Activated T-cell treated with anti-CD3 and anti-CD28 coated beads for 4 hours (primary cell): ENCODE data around the gene STAB1.
"Not testable (repeated sequence)": the region's sequence is repeated elsewhere in the genome, so short reads cannot be mapped to it uniquely, and the experiment has no call there.

ENCODE experiments used
- DNase-seq: peaks from one replicate; pipeline ENCODE4 v3.0.0-alpha.2; 2020

Gene STAB1

DNA sequence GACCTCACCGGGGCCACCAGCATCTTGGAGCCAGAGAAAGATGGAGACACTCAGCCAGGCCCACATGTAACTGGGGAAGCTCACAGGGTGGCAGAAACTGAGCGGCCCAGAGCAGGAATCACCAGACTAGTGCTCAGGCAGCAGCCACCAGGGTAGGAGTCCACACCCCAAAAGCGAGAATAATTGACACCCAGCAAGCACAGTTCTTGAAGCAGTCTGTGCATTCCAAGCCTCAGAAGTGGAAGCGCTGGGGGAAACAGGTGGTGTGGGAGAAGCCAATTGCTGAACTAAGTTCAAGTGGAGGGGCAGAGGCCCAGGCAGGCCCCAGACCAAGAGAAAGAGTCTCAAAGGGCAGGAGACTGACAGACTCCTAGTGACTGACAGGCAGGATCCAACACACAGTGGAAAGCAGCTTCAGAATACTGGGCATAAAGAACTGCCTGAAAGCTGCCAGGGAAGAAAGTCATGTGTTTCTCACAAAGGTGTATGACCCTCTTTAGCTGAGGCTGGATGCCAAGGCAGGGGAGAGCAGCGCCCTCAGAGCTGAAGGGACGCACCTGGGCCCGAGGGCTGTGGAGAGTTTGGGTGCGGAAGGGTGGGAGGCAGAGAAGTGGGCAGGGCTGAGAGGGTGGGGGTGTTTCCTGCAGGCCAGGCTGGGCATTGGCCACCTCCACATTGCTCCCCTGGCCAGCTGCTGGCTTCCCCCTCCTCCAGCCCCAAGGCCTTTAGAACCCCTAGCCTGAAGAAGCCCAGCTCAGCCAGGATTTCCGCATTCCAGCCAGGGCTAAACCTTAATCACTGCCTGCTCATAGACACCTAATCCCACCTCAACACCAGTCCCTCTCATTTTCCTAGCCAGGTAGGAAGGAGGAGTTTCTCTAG is 30.8 kb downstream of the STAB1 start:
- no peak for DNase-seq

DNA sequence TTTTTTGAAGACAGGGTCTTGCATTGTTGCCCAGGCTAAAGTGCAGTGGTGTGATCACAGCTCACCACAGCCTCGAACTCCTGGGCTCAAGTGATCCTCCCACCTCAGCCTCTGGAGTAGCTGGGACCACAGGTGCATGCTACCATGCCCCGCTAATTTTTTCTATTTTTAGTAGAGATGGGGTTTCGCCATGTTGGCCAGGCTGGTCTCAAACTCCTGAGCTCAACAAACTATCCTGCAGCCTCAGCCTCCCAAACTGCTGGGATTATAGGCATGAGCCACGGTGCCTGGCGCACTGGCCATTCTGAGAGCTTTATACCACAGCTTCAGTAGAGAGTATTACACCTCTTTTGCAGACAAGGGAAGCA is 31.5 kb downstream of the STAB1 start:
- DNase-seq = not testable (repeated sequence)

- no peak for DNase-seq
Measured at GRCh38 chr3:52527039-52527731, 32.0 kb downstream of the STAB1 start.

- DNase-seq = no peak
Measured at GRCh38 chr3:52527732-52528585, 32.8 kb downstream of the STAB1 start.

DNA sequence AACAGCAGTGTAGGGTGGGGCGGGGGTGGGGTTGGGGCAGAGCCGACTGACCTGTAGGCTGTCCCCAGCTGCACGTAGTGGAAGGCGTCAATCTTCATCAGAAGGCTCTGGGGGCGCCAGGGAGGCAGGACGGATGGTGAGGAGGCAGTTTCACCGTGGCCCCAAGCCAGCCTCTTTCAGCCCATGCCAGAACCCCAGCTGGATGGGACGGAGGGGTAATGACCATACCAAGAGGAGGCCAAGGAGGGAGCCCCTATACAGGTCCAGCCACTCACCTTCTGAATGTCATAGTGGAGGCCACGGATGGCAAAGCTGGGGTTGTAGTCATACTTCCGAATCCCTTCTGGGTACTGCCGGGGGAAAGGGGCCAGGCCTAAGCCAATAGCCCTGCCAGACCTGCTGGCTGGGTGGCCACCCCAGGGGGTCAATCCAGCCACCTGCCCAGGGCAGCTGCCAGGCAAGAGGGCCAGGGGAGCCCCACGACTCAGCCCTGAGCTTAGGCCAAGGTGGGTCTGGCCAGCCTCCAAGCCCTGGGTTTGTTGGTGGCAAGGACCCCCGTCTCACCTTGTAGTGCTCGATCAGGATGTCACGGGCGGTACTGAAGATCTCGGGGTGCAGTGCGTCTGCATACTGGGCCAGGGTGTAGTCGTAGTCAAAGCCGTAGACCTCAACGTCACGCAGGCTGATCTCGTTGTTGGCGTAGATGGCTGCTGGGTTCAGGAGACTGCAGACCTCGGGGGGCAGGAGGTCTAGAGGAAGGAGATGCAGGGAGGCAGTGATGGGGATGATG is 33.6 kb downstream of the STAB1 start:
- no peak for DNase-seq

DNA sequence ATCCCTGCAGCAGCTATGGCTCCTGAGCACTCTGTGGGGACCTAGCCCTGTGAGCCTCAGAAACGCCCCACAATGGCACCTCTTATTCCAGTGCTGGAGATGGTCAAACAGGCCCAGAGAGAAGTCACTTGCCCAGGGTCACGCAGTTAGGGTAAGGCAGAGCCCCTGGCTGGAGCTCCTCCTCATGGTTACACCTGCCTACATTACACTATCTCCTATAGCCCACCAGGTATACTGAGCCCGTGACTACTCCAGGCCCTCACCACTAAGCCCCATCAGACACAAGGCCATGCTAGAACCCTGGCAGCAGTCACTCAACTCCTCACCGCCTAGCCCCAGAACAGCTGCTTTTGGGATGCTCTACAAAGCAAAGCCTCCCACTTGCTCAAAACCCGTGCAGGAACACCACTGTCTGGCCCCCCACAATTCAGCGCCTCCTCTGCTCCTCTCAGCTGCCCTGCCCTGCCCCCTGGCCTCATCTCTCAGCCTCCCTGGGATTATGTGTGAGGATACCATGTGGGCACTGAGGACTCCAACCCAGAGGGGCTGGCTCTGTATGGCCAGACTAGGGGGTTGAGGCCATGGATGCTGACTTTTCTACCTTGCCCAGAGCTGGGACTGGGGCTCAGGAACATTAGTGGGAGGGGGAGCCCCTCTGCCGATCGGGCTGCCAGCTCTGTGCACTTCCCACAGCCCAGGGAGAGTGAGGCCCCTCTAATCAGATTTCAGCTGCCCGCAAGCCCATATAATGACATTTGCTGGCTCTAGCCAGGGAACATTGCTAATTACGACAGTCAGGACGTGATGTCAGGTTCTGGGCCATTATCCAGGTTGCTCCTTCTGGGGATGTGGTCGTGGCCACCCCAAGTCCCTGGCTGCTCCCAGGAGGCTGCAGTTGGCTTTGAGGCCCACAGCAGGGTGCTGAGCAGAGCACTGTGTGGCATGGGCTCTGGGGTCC is 34.5 kb downstream of the STAB1 start:
- DNase-seq = no peak

GRCh38 chr3:52530918-52531826 is 36.0 kb downstream of the STAB1 start:
- DNase-seq = no peak

DNA sequence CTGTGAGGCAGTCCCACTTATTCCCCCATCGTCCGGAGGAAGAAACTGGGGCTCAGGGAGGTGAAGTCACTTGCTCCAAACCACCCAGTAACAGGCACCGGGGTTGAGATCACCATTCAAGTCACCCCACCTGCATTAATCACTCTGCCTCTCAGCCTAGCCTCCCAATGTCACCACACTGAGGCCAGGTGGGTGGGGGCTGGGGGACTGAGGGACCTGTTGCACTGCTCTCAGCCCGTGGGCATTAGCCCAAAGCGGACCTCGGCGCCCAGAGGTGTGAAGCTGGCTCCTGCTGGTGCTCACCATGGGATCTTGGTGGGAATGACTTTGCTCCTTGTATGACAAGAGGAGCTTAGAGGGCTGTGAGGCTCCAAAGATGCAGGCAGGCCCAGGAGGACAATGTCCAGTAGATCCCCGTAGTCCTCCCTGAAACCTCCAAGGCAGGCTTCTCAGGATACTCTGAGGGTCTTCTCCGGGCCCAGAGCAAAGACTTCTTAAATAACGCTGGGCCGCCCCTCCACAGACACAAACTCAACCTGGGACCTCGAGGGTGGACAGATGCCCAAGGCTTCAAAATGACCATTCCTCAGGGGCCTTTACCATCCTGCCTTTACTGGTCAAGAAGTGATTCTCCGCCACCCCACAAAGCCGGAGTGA is 36.9 kb downstream of the STAB1 start:
- DNase-seq = no peak

DNA sequence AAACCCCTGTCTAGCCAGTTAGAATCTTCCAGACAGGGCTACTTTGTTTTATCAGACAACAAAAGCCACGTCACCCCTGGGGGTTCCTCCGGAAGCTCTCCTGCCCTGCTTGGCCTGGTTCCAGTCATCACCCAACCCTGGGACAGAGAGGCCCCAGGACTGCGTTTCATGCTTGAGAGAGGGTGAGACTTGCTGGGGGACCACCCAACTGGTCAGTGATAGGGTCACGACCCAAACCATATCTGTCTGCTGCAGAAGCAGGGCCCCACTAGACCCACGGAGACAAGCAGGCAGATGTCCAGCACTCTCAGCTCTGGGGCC is 37.3 kb downstream of the STAB1 start:
- DNase-seq = no peak

DNA sequence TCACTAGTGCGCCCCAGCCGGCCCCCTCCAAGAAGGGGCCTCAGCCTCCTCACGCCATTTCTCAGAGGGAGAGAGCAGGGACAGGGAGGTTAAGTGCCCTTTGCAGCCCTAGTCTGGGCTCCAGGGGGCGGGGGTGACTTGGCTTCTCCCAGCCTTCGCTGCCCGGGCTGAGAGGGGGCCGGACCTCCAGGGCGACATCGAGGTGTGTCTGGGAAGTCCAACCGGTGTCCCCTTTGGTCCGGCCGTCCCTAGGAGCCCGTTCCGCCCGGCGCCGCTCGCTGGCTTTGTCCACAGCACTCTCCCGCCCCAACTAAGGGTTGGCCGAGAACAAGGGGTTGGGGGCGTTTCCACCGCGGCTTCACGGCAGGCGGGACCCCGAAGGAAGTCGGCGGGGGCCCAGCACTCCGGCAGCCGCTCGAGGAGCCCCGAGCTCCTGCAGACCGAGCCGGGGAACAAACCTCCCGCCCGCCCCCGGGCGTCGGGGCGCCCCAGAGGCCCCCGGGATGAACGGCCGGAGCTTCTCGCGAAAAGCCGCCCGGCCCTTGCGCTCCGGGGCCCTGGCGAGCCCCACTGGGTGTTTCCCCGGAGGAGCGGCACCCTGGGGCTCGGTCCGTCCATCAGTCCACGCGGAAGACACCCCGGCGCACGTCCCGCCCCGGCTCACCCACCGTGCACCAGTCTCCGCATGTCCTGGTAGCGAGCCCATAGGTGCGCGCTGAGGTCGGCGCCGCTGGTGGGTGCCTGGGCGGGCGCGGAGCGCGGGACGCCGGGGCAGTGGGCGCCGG is 37.9 kb downstream of the STAB1 start:
- DNase-seq = no peak

- peak; percentile 35 for DNase-seq
Measured at GRCh38 chr3:52533623-52534280, 38.6 kb downstream of the STAB1 start, which contains the start of gene NT5DC2. NT5DC2 (minus strand) TSS chr3:52533857; CDS start chr3:52533737, 120 bp downstream.

- DNase-seq = no peak
Measured at GRCh38 chr3:52534281-52535183, 39.4 kb downstream of the STAB1 start.

DNA sequence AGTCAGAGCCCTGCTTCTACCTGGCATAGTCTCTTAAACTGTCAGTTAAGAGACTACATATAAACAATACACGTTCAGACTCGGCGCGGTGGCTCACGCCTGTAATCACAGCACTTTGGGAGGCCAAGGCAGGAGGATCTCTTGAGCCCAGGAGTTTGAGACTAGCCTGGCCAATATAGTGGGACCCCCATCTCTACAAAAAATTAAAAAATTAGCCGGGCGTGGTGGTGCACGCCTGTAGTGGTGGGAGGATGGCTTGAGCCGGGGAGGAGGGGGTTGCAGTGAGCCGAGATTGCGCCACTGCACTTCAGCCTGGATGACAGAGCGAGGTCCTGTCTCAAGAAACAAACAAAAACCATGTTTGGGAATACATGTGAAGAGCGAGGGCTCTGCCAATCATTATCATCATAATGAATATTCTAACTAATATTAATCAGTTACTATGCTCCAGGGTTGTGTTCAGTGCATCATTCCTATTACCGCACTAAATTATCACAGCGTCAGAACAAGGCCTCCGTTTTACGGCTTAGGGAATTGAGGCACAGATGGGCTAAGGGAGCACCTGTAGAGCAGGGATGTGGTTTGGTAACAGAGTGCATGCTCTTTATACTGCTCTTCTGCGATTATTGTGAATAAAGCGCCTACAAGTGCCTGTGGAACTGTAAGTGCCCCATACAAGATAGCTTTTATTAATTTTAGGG is 40.4 kb downstream of the STAB1 start:
- no peak for DNase-seq

DNA sequence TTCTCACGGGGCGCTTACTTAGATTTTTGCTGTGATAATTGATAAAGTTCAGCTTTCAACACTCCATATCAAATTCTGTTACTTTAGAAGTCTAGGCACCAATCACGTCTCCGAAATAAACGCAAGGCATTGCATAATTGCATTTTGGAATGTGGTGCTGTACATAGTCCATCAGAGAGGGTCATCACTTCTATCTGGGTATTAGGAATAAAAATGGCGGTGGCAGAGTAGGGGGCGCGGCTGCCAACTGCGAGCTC is 40.9 kb downstream of the STAB1 start:
- DNase-seq = no peak

- peak; percentile 93 for DNase-seq
Measured at GRCh38 chr3:52536369-52537164, 41.4 kb downstream of the STAB1 start, which contains the start of gene UQCC5. UQCC5 (plus strand) TSS chr3:52536605; CDS start chr3:52536756, 151 bp downstream.

- no peak for DNase-seq
Measured at GRCh38 chr3:52537165-52537620, 42.1 kb downstream of the STAB1 start.
